Karpas-422 (cell line): ENCODE measurements around the gene LYRM4. TPM values are rescaled to one million over a fixed set of nuclear protein-coding genes. Genes with fewer than 3 reads are reported as not detected.

ENCODE experiments used
- DNase-seq: peaks from one replicate; pipeline ENCODE4 v3.0.0-alpha.2; 2015
- H2AFZ ChIP-seq: fragments of 200-600 bp; sonication (generic); 2 replicates; pipeline ENCODE4 v1.6.1; 2014; ENCODE audit warnings: antibody characterized with exemption, low read length, mixed read lengths
- H3K27ac ChIP-seq: fragments of 200-600 bp; sonication (generic); 2 replicates; pipeline ENCODE4 v1.5.1; 2014; ENCODE audit warnings: mild to moderate bottlenecking, low read length, moderate library complexity
- H3K27me3 ChIP-seq: fragments of 200-600 bp; sonication (generic); 2 replicates; pipeline ENCODE4 v1.6.1; 2014; ENCODE audit warnings: low read length, mixed read lengths
- H3K36me3 ChIP-seq: fragments of 200-600 bp; sonication (generic); 2 replicates; pipeline ENCODE4 v1.6.1; 2014; ENCODE audit warnings: low read length, mixed read lengths; ENCODE audit not compliant: insufficient read depth
- H3K4me1 ChIP-seq: fragments of 200-600 bp; sonication (generic); 2 replicates; pipeline ENCODE4 v1.6.1; 2014; ENCODE audit warnings: mild to moderate bottlenecking, low read length, mixed read lengths
- H3K4me2 ChIP-seq: fragments of 200-600 bp; sonication (generic); 2 replicates; pipeline ENCODE4 v1.6.1; 2014; ENCODE audit warnings: low read length, low read depth, mild to moderate bottlenecking; ENCODE audit not compliant: poor library complexity, severe bottlenecking
- H3K4me3 ChIP-seq: fragments of 200-600 bp; sonication (generic); 2 replicates; pipeline ENCODE4 v1.5.1; 2014; ENCODE audit warnings: mild to moderate bottlenecking, antibody characterized with exemption, low read length, mixed read lengths
- H3K79me2 ChIP-seq: fragments of 200-600 bp; sonication (generic); 2 replicates; pipeline ENCODE4 v1.6.1; 2014; ENCODE audit warnings: mild to moderate bottlenecking, low read length, mixed read lengths
- H3K9ac ChIP-seq: fragments of 200-600 bp; sonication (generic); 2 replicates; pipeline ENCODE4 v1.6.0; 2014; ENCODE audit warnings: low read length
- H3K9me2 ChIP-seq: fragments of 200-600 bp; sonication (generic), shearing (Covaris generic); replicated peaks from 2 replicates; pipeline ENCODE4 v1.6.0; 2014; ENCODE audit warnings: mild to moderate bottlenecking, low read length, moderate library complexity; ENCODE audit not compliant: insufficient read depth
- H3K9me3 ChIP-seq: fragments of 300-700, 200-600 bp; sonication (generic); 2 replicates; pipeline ENCODE4 v1.6.1; 2014; ENCODE audit warnings: low read length, mixed read lengths
- H4K20me1 ChIP-seq: fragments of 200-600 bp; sonication (generic); 2 replicates; pipeline ENCODE4 v1.6.1; 2014; ENCODE audit warnings: mild to moderate bottlenecking, antibody characterized with exemption, low read length, low read depth; ENCODE audit not compliant: insufficient read depth
- total RNA-seq: library from RNA; depleted of rRNA; stranded (reverse); fragments of >200 nt; shearing (Covaris generic); gene quantifications from 2 replicates; pipeline ENCODE4 v1.2.3, GENCODE V29; 2014; ENCODE audit warnings: low replicate concordance

LYRM4 gene
- total RNA-seq, 1 experiment from 2014 or later: 50.5 TPM

DNA sequence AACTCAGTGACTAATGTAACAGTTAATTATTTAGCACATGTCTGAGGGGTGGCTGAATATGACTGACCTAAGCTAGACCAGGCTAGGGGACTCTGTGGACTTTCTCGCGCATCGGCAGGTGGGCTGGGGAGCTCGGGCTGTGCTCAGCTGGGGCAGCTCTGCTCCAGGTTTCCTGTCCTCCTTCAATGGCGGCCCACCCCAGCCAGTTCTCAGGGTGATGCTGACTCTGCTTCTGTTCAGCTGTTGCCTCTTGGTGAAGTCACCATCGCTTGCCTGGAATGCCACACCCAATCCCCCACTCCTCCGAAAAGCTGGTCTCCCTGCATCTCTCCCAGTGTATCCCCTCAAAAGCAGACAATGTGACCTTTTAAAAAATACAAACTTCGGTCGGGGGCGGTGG, 155.6 kb downstream of the LYRM4 start:
- Histone ChIP-seq H3K27me3 (no peaks in the 10 kb centered on the region), H3K4me2 (no peak overlapping the region), H3K4me1 (no peaks in the 10 kb centered on the region), H3K9ac (no peak overlapping the region), H3K9me2 (no peaks in the 10 kb centered on the region), H3K36me3 (no peaks in the 10 kb centered on the region), H3K4me3 (no peak overlapping the region), H3K9me3 (no peaks in the 10 kb centered on the region), H2AFZ (no peak overlapping the region), H3K27ac (no peak overlapping the region), H3K79me2 (no peaks in the 10 kb centered on the region), H4K20me1 (no peaks in the 10 kb centered on the region)
- no peak for DNase-seq

DNA sequence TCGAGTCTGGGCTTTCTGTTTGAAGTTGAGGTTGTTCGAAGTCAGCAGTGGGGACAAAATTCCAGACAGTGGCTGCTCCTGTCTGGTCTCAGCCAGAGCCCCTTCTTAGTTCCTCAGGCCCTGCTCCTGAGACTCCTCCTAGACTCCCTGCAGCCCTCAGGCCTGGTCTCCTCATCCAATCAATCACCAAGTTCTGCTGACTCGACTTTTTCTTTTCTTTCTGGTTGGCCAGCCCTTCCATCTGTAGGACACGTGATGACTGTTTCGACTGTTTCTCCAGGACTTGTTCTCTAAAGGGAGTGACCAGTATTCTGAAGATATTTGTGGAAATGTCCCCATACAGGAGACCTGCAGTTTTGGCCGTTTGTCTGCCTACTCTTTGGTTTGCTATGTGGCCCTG, 156.1 kb downstream of the LYRM4 start:
- no peaks in the 10 kb centered on the region for H3K36me3 ChIP-seq
- no peaks in the 10 kb centered on the region for H3K27me3 ChIP-seq
- H3K79me2 ChIP-seq: no peaks in the 10 kb centered on the region
- H3K9ac ChIP-seq: no peak overlapping the region
- H4K20me1 ChIP-seq: no peaks in the 10 kb centered on the region
- no peak overlapping the region for H3K4me3 ChIP-seq
- no peaks in the 10 kb centered on the region for H3K9me2 ChIP-seq
- no peaks in the 10 kb centered on the region for H3K9me3 ChIP-seq
- no peak for DNase-seq
- H3K4me1 ChIP-seq: no peaks in the 10 kb centered on the region
- H2AFZ ChIP-seq: no peak overlapping the region
- H3K4me2 ChIP-seq: no peak overlapping the region
- H3K27ac ChIP-seq: no peak overlapping the region

DNA sequence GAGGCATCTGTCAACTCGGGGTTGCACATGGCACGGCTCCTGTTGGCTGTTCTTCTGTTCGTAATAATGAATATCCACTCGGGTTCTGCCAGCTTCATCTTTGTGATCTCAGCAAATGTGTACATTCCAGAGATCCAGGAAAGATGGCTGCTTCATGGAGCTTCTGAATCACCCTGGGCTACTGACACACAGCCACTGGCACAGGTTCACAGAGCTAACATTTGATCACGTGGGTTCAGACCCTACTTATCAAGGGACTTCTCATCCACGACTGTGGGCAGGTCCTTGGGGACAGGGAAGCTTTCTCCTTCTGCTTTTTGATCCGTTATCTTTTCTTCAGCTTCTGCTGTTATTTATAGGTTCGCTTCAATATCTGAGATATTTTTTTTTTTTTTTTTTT, 157.5 kb downstream of the LYRM4 start:
- H3K4me2 ChIP-seq: no peak overlapping the region
- H3K27ac ChIP-seq: no peak overlapping the region
- no peak overlapping the region for H2AFZ ChIP-seq
- H3K27me3 ChIP-seq: no peaks in the 10 kb centered on the region
- H3K4me1 ChIP-seq: no peaks in the 10 kb centered on the region
- no peak for DNase-seq
- no peak overlapping the region for H3K4me3 ChIP-seq
- H3K9ac ChIP-seq: no peak overlapping the region
- H3K9me3 ChIP-seq: no peaks in the 10 kb centered on the region
- no peaks in the 10 kb centered on the region for H4K20me1 ChIP-seq
- no peaks in the 10 kb centered on the region for H3K79me2 ChIP-seq
- no peaks in the 10 kb centered on the region for H3K36me3 ChIP-seq
- no peaks in the 10 kb centered on the region for H3K9me2 ChIP-seq

DNA sequence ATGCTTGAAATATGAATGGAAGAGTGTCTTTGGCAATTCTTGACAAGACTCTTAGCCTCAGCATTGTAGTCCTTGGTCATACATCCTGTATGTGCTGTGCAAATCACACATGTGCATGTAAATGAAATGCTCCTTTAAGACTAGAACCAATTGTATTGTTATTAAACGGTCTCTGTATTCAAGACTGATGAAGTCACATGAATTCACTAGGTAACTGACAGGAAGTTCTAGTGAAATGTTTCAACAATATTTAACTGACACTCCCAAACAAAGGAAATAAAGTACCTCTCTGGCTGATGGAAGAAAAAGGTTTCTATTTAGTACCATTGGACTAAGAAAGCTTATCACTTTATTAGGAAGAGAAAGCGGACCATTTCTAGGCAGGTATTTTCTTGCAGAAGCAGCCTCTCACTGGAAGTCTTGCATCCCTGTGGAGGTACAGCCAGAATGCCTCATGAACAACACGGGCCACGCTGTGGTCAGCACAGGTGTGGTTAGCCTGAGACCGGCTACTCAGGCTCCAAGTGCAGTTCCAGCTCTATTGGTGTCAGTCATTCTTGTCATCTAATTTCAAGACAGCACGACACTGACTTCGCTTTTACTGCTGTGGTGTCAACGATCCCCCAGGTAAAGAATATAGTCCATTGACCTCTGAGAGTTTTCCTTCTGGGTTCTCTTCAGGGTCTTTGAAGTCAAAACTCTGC, 158.3 kb downstream of the LYRM4 start:
- H3K36me3 ChIP-seq: no peaks in the 10 kb centered on the region
- no peaks in the 10 kb centered on the region for H3K4me1 ChIP-seq
- no peak overlapping the region for H3K4me2 ChIP-seq
- H3K9ac ChIP-seq: no peak overlapping the region
- no peaks in the 10 kb centered on the region for H3K27me3 ChIP-seq
- no peak overlapping the region for H2AFZ ChIP-seq
- no peaks in the 10 kb centered on the region for H3K79me2 ChIP-seq
- H3K27ac ChIP-seq: no peak overlapping the region
- no peaks in the 10 kb centered on the region for H3K9me2 ChIP-seq
- no peak for DNase-seq
- no peaks in the 10 kb centered on the region for H3K9me3 ChIP-seq
- H3K4me3 ChIP-seq: no peak overlapping the region
- no peaks in the 10 kb centered on the region for H4K20me1 ChIP-seq

DNA sequence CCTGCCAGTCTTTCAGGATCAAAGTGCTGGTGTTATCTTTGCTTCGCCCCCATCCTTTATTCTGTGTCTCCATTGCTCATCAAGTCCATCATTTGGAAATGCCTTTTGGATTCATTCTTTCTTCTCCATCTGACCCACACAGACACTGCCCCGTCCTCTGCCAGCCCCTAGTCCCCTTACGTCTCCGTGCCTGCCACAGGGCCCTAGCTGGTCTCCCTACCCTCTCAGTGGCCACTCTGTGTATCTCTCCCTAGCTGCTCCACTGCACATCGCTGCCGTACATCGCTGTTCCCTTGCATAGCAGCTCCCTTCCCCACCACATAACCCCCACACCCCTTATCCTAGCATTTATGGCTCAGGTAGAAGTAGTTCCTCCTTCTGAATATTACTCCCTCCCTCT, 159.9 kb downstream of the LYRM4 start:
- no peaks in the 10 kb centered on the region for H3K9me2 ChIP-seq
- no peak overlapping the region for H3K4me3 ChIP-seq

DNA sequence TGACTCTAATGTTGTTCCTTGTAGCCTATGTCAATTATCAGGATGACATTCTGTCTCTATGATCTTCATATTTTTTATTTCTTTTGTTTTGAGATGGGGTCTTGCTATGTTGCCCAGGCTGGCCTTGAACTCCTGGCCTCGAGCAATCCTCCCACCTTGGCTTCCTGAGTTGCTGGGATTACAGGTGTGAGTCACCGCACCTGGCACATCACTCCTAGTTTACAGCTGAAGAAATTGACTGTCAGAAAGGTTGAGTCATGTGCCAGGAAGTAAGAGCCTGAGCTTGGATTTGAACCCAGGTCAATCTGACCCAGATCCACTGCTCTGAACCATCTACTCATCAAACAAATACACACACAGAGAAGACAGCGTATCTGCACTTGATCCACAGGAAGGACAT, 161.2 kb downstream of the LYRM4 start:
- Histone ChIP-seq H2AFZ (no peak overlapping the region), H3K79me2 (no peaks in the 10 kb centered on the region), H3K9me2 (no peaks in the 10 kb centered on the region), H3K27me3 (no peaks in the 10 kb centered on the region), H3K4me1 (peaks cover 8% of the 10 kb centered on the region), H3K4me2 (no peak overlapping the region), H3K9ac (no peak overlapping the region), H3K27ac (no peak overlapping the region), H4K20me1 (no peaks in the 10 kb centered on the region), H3K4me3 (no peak overlapping the region), H3K9me3 (no peaks in the 10 kb centered on the region), H3K36me3 (no peaks in the 10 kb centered on the region)
- DNase-seq: no peak

More for the DNA sequence above, 159.9 kb downstream of the LYRM4 start:
- H4K20me1 ChIP-seq: no peaks in the 10 kb centered on the region
- no peaks in the 10 kb centered on the region for H3K79me2 ChIP-seq
- no peaks in the 10 kb centered on the region for H3K9me3 ChIP-seq
- H3K27ac ChIP-seq: no peak overlapping the region
- no peak overlapping the region for H3K9ac ChIP-seq
- no peaks in the 10 kb centered on the region for H3K27me3 ChIP-seq
- H3K36me3 ChIP-seq: no peaks in the 10 kb centered on the region
- H3K4me2 ChIP-seq: no peak overlapping the region
- peaks cover 8% of the 10 kb centered on the region for H3K4me1 ChIP-seq
- no peak for DNase-seq
- H2AFZ ChIP-seq: no peak overlapping the region

DNA sequence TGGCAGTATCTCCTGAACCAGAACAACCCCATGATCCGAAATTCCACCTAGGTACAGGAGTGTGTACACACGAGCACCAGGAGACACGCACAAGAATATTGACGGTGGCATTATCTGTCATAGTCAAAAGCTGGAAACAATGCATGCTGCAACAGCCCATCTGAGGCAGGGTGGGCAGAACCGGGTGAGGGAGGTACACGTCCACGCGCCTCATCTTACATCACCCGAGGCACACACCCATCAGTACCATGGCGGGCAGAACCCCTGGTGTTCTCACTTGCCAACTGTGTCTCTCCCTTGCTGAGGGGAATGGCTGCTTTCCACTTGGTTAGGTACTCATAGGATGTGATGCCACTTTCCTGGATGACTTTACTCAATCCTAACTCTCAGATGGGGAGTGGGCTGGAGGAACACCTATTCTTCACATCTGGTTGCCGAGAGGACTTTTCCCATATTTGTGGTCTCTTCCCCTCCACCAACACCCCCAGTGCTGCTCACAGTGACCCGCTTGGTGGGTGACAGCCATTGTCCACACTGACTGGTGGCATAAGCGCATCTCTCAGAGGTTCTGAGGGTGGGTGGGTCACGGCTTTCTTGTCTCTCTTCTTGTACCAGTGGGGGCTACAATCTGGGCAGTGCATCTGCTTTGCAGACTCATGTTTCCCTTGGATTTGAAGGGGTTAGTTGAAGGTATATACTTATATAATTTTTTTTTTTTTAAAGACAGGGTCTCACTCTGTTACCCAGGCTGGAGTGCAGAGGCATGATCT, 162.1 kb downstream of the LYRM4 start:
- Histone ChIP-seq H3K36me3 (no peaks in the 10 kb centered on the region), H3K4me3 (no peak overlapping the region), H3K79me2 (no peaks in the 10 kb centered on the region), H3K9ac (no peak overlapping the region), H3K27me3 (no peaks in the 10 kb centered on the region), H3K27ac (no peak overlapping the region), H2AFZ (no peak overlapping the region), H3K4me2 (no peak overlapping the region), H3K9me2 (no peaks in the 10 kb centered on the region), H3K4me1 (peaks cover 8% of the 10 kb centered on the region), H3K9me3 (no peaks in the 10 kb centered on the region), H4K20me1 (no peaks in the 10 kb centered on the region)
- DNase-seq: no peak

DNA sequence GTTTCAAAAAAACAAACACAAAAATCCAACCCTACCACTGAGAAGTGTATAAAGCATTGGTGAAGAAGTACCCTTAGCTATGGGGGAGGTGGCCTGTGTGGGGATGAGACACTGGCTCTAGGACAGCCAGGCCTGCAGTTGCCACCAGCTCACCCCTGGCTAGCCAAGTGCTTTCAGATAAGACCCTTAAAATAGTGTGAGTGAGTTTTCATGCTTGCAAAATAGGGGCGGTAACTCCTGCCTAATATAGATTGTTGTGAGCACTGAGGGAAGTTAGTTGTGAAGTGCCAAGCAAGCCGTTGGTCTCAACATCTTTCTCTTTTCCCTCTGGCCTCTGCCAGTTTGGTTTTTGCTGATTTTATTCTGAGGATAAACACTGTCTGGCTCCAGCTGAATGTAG, 164.3 kb downstream of the LYRM4 start:
- no peak overlapping the region for H3K27ac ChIP-seq
- H2AFZ ChIP-seq: no peak overlapping the region
- no peak overlapping the region for H3K4me3 ChIP-seq
- H3K79me2 ChIP-seq: no peaks in the 10 kb centered on the region
- no peaks in the 10 kb centered on the region for H4K20me1 ChIP-seq
- H3K4me2 ChIP-seq: no peak overlapping the region
- H3K9me3 ChIP-seq: no peaks in the 10 kb centered on the region
- H3K9ac ChIP-seq: no peak overlapping the region
- peaks cover 14% of the 10 kb centered on the region for H3K4me1 ChIP-seq
- H3K36me3 ChIP-seq: no peaks in the 10 kb centered on the region
- DNase-seq: peak; percentile 42
- H3K27me3 ChIP-seq: no peaks in the 10 kb centered on the region
- no peaks in the 10 kb centered on the region for H3K9me2 ChIP-seq
